Breast epithelium (tissue), 4 donors: ENCODE results near the gene USH1C. TPM values are rescaled to one million over a fixed set of nuclear protein-coding genes. Genes with fewer than 3 reads are reported as not detected.

Experiments used
- DNase-seq, 2 donors: peaks; one replicate each; pipeline ENCODE4 v3.0.0-alpha.2; 2019; ENCODE audit warnings: low spot score in 2 of 2
- H3K27ac ChIP-seq, 2 donors: fragments of 200-600 bp; sonication (generic) in 1 of 2; one replicate each; pipeline ENCODE4 v1.5.1; 2016 to 2019; ENCODE audit warnings: mild to moderate bottlenecking in 1 of 2
- H3K27me3 ChIP-seq, 2 donors: fragments of 200-600 bp; sonication (generic) in 1 of 2; one replicate each; pipeline versions ENCODE4 v1.5.1 to v1.6.0; 2017 to 2019; ENCODE audit warnings: control low read depth in 1 of 2, mild to moderate bottlenecking in 1 of 2
- H3K36me3 ChIP-seq: fragments of 200-600 bp; one replicate; pipeline ENCODE4 v1.5.1; 2019
- H3K4me1 ChIP-seq, 2 donors: fragments of 200-600 bp; sonication (generic); one replicate each; pipeline ENCODE4 v1.5.1; 2016 to 2019; ENCODE audit warnings: control low read depth in 1 of 2
- H3K4me3 ChIP-seq, 3 donors: fragments of 200-600 bp; sonication (generic); 1 replicate in 2 of 3; 2 replicates in 1 of 3; pipeline ENCODE4 v1.5.1; 2016 to 2019; ENCODE audit warnings: mild to moderate bottlenecking in 3 of 3, moderate library complexity in 2 of 3
- H3K9me3 ChIP-seq, 2 donors: fragments of 200-600 bp; sonication (generic) in 1 of 2; one replicate each; pipeline ENCODE4 v1.5.1; 2016 to 2019; ENCODE audit warnings: control low read depth in 1 of 2
- CTCF ChIP-seq, 3 donors: fragments of 450-650 bp; IDR thresholded peaks; one replicate each; pipeline ENCODE4 v1.5.1; 2016 to 2017; ENCODE audit warnings: antibody characterized with exemption in 3 of 3, mild to moderate bottlenecking in 3 of 3, moderate library complexity in 3 of 3
- POLR2A ChIP-seq: fragments of 450-650 bp; IDR thresholded peaks from one replicate; pipeline ENCODE4 v1.6.1; 2016; ENCODE audit warnings: antibody characterized with exemption, mild to moderate bottlenecking, moderate library complexity
- POLR2AphosphoS5 ChIP-seq, 3 donors: sonication (generic); formaldehyde crosslinking; IDR thresholded peaks; one replicate each; pipeline ENCODE4 v1.6.1; 2017; ENCODE audit warnings: antibody characterized with exemption in 3 of 3
- intact Hi-C: fragments of 100-400 bp; cut with DNase I; formaldehyde crosslinking; loops from one replicate; pipeline ENCODE4 v1.15.1; 2023; ENCODE audit warnings: low total_unique reads
- total RNA-seq, 3 donors: library from RNA; depleted of rRNA; stranded (reverse); fragments of >200 nt; gene quantifications; one replicate each; pipeline ENCODE4 v1.1.0, GENCODE V29; 2016

USH1C gene
- total RNA-seq, 3 donors from 2014 or later, result 0.66 TPM; not detected in 2

DNA sequence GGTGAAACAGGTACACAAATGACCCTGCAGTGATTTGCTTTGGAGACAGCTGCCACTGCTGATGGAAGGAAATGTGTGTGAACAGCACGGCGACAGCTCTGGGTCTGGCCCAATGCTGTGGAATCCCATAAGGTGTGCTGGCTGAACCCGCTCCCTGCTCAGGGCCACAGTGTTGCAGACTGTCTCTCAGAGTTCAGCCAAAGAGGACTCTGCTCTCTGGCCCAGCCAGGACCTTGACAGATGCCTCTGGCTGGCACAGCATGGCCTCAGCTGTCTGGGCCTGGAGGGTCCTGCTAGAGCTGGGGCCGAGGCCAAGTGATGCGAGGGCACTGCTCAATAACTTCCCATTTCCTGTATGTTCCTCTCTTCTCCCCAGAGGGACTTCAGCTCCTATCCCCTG is 62.3 kb downstream of the USH1C start:
- intact Hi-C loops, result no loop called here

GRCh38 chr11:17479284-17480214 is 64.7 kb downstream of the USH1C start:
- no peak overlapping the region for H3K4me3 ChIP-seq
- no peak for DNase-seq
- no peaks in the 10 kb centered on the region for H3K9me3 ChIP-seq
- peaks cover 0 to 30% of the 10 kb centered on the region in 2 donors for H3K27me3 ChIP-seq
- H3K4me1 ChIP-seq, result no peaks in the 10 kb centered on the region
- no peak for TF ChIP-seq POLR2A
- TF ChIP-seq POLR2AphosphoS5 (IDR thresholded peaks at IDR 0.05), result no peak
- TF ChIP-seq CTCF (IDR thresholded peaks at IDR 0.05), result no peak
- intact Hi-C loops, result no loop called here
- no peak overlapping the region for H3K27ac ChIP-seq
- no peaks in the 10 kb centered on the region for H3K36me3 ChIP-seq

More for the DNA sequence above, 62.3 kb downstream of the USH1C start:
- Histone ChIP-seq H3K4me3 (no peak overlapping the region), H3K4me1 (no peaks in the 10 kb centered on the region), H3K27me3 (peaks cover 0 to 14% of the 10 kb centered on the region in 2 donors), H3K9me3 (no peaks in the 10 kb centered on the region), H3K36me3 (no peaks in the 10 kb centered on the region), H3K27ac (no peak overlapping the region)
- TF ChIP-seq POLR2AphosphoS5 (IDR thresholded peaks at IDR 0.05), result no peak
- no peak for TF ChIP-seq CTCF (IDR thresholded peaks at IDR 0.05)
- no peak for TF ChIP-seq POLR2A
- DNase-seq, result no peak

DNA sequence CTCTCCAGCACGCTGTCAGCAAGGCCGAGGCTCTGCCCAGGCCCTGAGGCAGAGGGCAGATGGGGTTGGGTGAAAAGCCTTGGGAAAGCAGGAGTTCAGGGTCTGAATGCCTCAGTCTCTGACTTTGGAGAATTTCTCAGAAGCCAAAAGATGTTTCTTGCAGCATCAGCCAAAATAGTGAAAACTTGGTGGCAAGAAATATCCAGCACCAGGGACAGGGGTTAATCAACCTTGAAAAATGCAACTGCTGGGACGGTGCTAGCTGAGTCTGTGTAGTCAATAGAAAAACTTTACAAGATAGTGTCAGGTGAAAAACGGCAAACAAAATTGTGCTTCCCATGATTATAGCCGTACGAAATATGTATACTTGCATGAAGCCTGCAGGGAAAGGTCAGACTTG is 66.1 kb downstream of the USH1C start:
- Histone ChIP-seq H3K27me3 (peaks cover 0 to 33% of the 10 kb centered on the region in 2 donors), H3K4me3 (no peak overlapping the region), H3K9me3 (no peaks in the 10 kb centered on the region), H3K27ac (no peak overlapping the region), H3K4me1 (no peaks in the 10 kb centered on the region), H3K36me3 (no peaks in the 10 kb centered on the region)
- intact Hi-C loops, result no loop called here
- DNase-seq, result no peak
- TF ChIP-seq POLR2A (no peak), POLR2AphosphoS5 (IDR thresholded peaks at IDR 0.05) (no peak), CTCF (IDR thresholded peaks at IDR 0.05) (no peak)

- no peaks in the 10 kb centered on the region for H3K9me3 ChIP-seq
- no peaks in the 10 kb centered on the region for H3K36me3 ChIP-seq
- H3K27ac ChIP-seq, result no peak overlapping the region
- intact Hi-C loops, result no loop called here
- no peak overlapping the region for H3K4me3 ChIP-seq
- H3K27me3 ChIP-seq, result peaks cover 0 to 33% of the 10 kb centered on the region in 2 donors
- DNase-seq, result no peak
- no peak for TF ChIP-seq CTCF (IDR thresholded peaks at IDR 0.05)
- TF ChIP-seq POLR2AphosphoS5 (IDR thresholded peaks at IDR 0.05), result no peak
- no peak for TF ChIP-seq POLR2A
- no peaks in the 10 kb centered on the region for H3K4me1 ChIP-seq
These were observed 66.9 kb downstream of the USH1C start for GRCh38 chr11:17477361-17477760.

DNA sequence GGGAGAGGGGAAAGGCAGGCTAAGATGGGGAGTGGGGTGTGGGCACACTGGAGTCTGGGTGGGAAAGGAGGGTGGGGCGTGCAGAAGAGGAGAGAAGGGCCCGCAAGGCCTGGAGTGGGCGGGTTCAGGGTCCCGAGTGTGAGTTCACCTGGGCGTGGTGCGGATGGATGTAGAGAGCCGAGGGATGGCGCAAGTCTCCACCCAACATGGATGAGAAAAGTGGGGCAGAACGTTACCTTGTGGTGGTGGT is 67.2 kb downstream of the USH1C start:
- H3K36me3 ChIP-seq, result no peaks in the 10 kb centered on the region
- intact Hi-C loops, result no loop called here
- H3K27ac ChIP-seq, result no peak overlapping the region
- no peak for DNase-seq
- no peaks in the 10 kb centered on the region for H3K9me3 ChIP-seq
- no peaks in the 10 kb centered on the region for H3K4me1 ChIP-seq
- peak overlapping the region; percentile 26 to 68 (median 45) for H3K4me3 ChIP-seq
- H3K27me3 ChIP-seq, result peaks cover 0 to 33% of the 10 kb centered on the region in 2 donors
- TF ChIP-seq POLR2A, result no peak
- TF ChIP-seq POLR2AphosphoS5 (IDR thresholded peaks at IDR 0.05), result no peak
- no peak for TF ChIP-seq CTCF (IDR thresholded peaks at IDR 0.05)
